H9 (cell line): ENCODE data around the gene CDKL1. TPM values are rescaled to one million over a fixed set of nuclear protein-coding genes. Genes with fewer than 3 reads are reported as not detected.

Source experiments
- DNase-seq: peaks from one replicate; pipeline ENCODE4 v3.0.0-alpha.2; 2017
- H2AFZ ChIP-seq: one replicate; pipeline ENCODE4 v1.6.1; 2013; ENCODE audit warnings: mild to moderate bottlenecking, low read length, control low read depth, moderate library complexity
- H2AK5ac ChIP-seq: 2 replicates; pipeline ENCODE4 v1.6.1; 2013; ENCODE audit warnings: low read length, control low read depth, mixed read lengths; ENCODE audit not compliant: insufficient read length
- H2BK120ac ChIP-seq: one replicate; pipeline ENCODE4 v1.6.1; 2013; ENCODE audit warnings: low read depth, mild to moderate bottlenecking, low read length, control low read depth, inconsistent platforms; ENCODE audit not compliant: poor library complexity, severe bottlenecking
- H2BK12ac ChIP-seq: 2 replicates; pipeline ENCODE4 v1.6.1; 2013; ENCODE audit warnings: low read length, control low read depth, mixed read lengths, low read depth; ENCODE audit not compliant: insufficient read length
- H2BK15ac ChIP-seq: 2 replicates; pipeline ENCODE4 v1.6.1; 2013; ENCODE audit warnings: low read depth, low read length, control low read depth
- H2BK20ac ChIP-seq: one replicate; pipeline ENCODE4 v1.6.1; 2013; ENCODE audit warnings: low read depth, mild to moderate bottlenecking, low read length, control low read depth, inconsistent platforms; ENCODE audit not compliant: poor library complexity, severe bottlenecking
- H2BK5ac ChIP-seq: 2 replicates; pipeline ENCODE4 v1.6.1; 2013; ENCODE audit warnings: low read length, control low read depth, mixed read lengths; ENCODE audit not compliant: insufficient read length
- H3K14ac ChIP-seq: 2 replicates; pipeline ENCODE4 v1.6.1; 2013; ENCODE audit warnings: low read length, control low read depth; ENCODE audit not compliant: insufficient read depth
- H3K18ac ChIP-seq: 2 replicates; pipeline ENCODE4 v1.6.1; 2013; ENCODE audit warnings: low read depth, mild to moderate bottlenecking, mixed read lengths, low read length, control low read depth; ENCODE audit not compliant: insufficient read length
- H3K23ac ChIP-seq: 2 replicates; pipeline ENCODE4 v1.6.1; 2013; ENCODE audit warnings: low read length, control low read depth, mixed read lengths, low read depth; ENCODE audit not compliant: insufficient read length
- H3K23me2 ChIP-seq: 2 replicates; pipeline ENCODE4 v1.6.1; 2013; ENCODE audit warnings: low read depth, mild to moderate bottlenecking, mixed read lengths, low read length, control low read depth; ENCODE audit not compliant: insufficient read length, poor library complexity, severe bottlenecking
- H3K27ac ChIP-seq: 2 replicates; pipeline ENCODE4 v1.5.1; 2013; ENCODE audit warnings: low read length, control low read depth, mixed read lengths, low read depth; ENCODE audit not compliant: insufficient read length
- H3K27me3 ChIP-seq: 2 replicates; pipeline ENCODE4 v1.6.1; 2013; ENCODE audit warnings: low read length, control low read depth, inconsistent platforms; ENCODE audit not compliant: insufficient read depth
- H3K4ac ChIP-seq: 2 replicates; pipeline ENCODE4 v1.6.1; 2013; ENCODE audit warnings: low read depth, mild to moderate bottlenecking, control low read depth, inconsistent platforms, low read length, moderate library complexity
- H3K4me1 ChIP-seq: 2 replicates; pipeline ENCODE4 v1.6.1; 2013; ENCODE audit warnings: low read length, control low read depth, inconsistent platforms; ENCODE audit not compliant: insufficient read depth
- H3K4me2 ChIP-seq: 2 replicates; pipeline ENCODE4 v1.6.1; 2013; ENCODE audit warnings: low read length, control low read depth, mixed read lengths; ENCODE audit not compliant: insufficient read length, insufficient read depth
- H3K56ac ChIP-seq: 2 replicates; pipeline ENCODE4 v1.6.1; 2013; ENCODE audit warnings: low read depth, mild to moderate bottlenecking, mixed read lengths, low read length, control low read depth; ENCODE audit not compliant: insufficient read length
- H3K79me1 ChIP-seq: 2 replicates; pipeline ENCODE4 v1.6.1; 2013; ENCODE audit warnings: low read depth, mild to moderate bottlenecking, moderate library complexity, low read length, control low read depth, inconsistent platforms; ENCODE audit not compliant: insufficient read depth, poor library complexity, severe bottlenecking
- H3K79me2 ChIP-seq: 2 replicates; pipeline ENCODE4 v1.6.1; 2013; ENCODE audit warnings: low read length, control low read depth, inconsistent platforms; ENCODE audit not compliant: insufficient read depth
- H3K9ac ChIP-seq: 2 replicates; pipeline ENCODE4 v1.6.1; 2013; ENCODE audit warnings: low read length, control low read depth, mixed read lengths; ENCODE audit not compliant: insufficient read length; ENCODE audit errors: extremely low read depth
- H3K9me3 ChIP-seq: one replicate; pipeline ENCODE4 v1.6.1; 2013; ENCODE audit warnings: low read depth, low read length, inconsistent platforms; ENCODE audit not compliant: control insufficient read depth
- H3T11ph ChIP-seq: one replicate; pipeline ENCODE4 v1.6.1; 2013; ENCODE audit warnings: mild to moderate bottlenecking, low read length, control low read depth, inconsistent platforms
- H4K20me1 ChIP-seq: one replicate; pipeline ENCODE4 v1.6.1; 2013; ENCODE audit not compliant: control insufficient read depth, insufficient read length, insufficient read depth
- H4K5ac ChIP-seq: 2 replicates; pipeline ENCODE4 v1.6.1; 2013; ENCODE audit warnings: low read depth, mild to moderate bottlenecking, mixed read lengths, low read length, control low read depth; ENCODE audit not compliant: insufficient read length
- H4K8ac ChIP-seq: replicated peaks from 2 replicates; pipeline ENCODE4 v1.6.1; 2013; ENCODE audit warnings: low read length, control low read depth, mixed read lengths, low read depth; ENCODE audit not compliant: insufficient read length
- H4K91ac ChIP-seq: 2 replicates; pipeline ENCODE4 v1.6.1; 2013; ENCODE audit warnings: low read depth, mild to moderate bottlenecking, moderate library complexity, mixed read lengths, low read length, control low read depth; ENCODE audit not compliant: insufficient read length
- H3K27ac Mint-ChIP-seq, 3 experiments: 2 replicates in 2 of 3; 3 replicates in 1 of 3; pipeline ENCODE4 v1.8.0; 2020 to 2021; ENCODE audit warnings: mixed read lengths in 3 of 3, mild to moderate bottlenecking in 1 of 3, moderate library complexity in 1 of 3
- H3K27me3 Mint-ChIP-seq: 2 replicates; pipeline ENCODE4 v1.8.0; 2021; ENCODE audit warnings: low read depth, mild to moderate bottlenecking, moderate library complexity, mixed read lengths
- H3K36me3 Mint-ChIP-seq, 3 experiments: 2 replicates in 2 of 3; 3 replicates in 1 of 3; pipeline ENCODE4 v1.8.0; 2020 to 2021; ENCODE audit warnings: low read depth in 3 of 3, mixed read lengths in 3 of 3; ENCODE audit not compliant: insufficient read depth in 1 of 3
- H3K4me1 Mint-ChIP-seq, 2 experiments: 2 replicates each; pipeline ENCODE4 v1.8.0; 2020; ENCODE audit warnings: mixed read lengths in 2 of 2
- H3K4me3 Mint-ChIP-seq, 2 experiments: 2 replicates in 1 of 2; 3 replicates in 1 of 2; pipeline ENCODE4 v1.8.0; 2020 to 2021; ENCODE audit warnings: mild to moderate bottlenecking in 2 of 2, mixed read lengths in 2 of 2, moderate library complexity in 1 of 2
- H3K9me3 Mint-ChIP-seq, 2 experiments: 2 replicates in 1 of 2; 3 replicates in 1 of 2; pipeline ENCODE4 v1.8.0; 2020; ENCODE audit warnings: mild to moderate bottlenecking in 2 of 2, mixed read lengths in 2 of 2, moderate library complexity in 1 of 2
- CTCF ChIP-seq: fragments of 200-600 bp; sonication (generic); conservative IDR thresholded peaks from 3 replicates; pipeline ENCODE4 v1.8.0; 2021; ENCODE audit warnings: antibody characterized with exemption, mild to moderate bottlenecking
- total RNA-seq: library from RNA; stranded (reverse); gene quantifications from 2 replicates; pipeline ENCODE4 v1.2.1, GENCODE V29; 2021

Gene CDKL1
- total RNA-seq, 1 experiment from 2014 or later, result 0.72 TPM

GRCh38 chr14:50348933-50349332, 47.7 kb downstream of the CDKL1 start:
- H3K14ac ChIP-seq, result no peak overlapping the region
- no peak overlapping the region for H3K18ac ChIP-seq
- Mint-ChIP-seq H3K36me3 (no peaks in the 10 kb centered on the region), H3K27ac (no peak overlapping the region), H3K4me1 (peaks cover 8 to 17% of the 10 kb centered on the region in 2 experiments), H3K27me3 (no peaks in the 10 kb centered on the region; the same call in 1 of the 2 replicates), H3K4me3 (no peak overlapping the region), H3K9me3 (no peaks in the 10 kb centered on the region)
- H3K56ac ChIP-seq, result no peak overlapping the region
- H3T11ph ChIP-seq, result no peak overlapping the region
- no peak overlapping the region for H3K27ac ChIP-seq
- H3K79me2 ChIP-seq, result no peaks in the 10 kb centered on the region; the same call in 1 of the 2 replicates
- no peak overlapping the region for H2BK12ac ChIP-seq
- no peak for TF ChIP-seq CTCF
- no peak overlapping the region for H4K8ac ChIP-seq
- no peak for DNase-seq
- no peaks in the 10 kb centered on the region for H3K27me3 ChIP-seq
- no peak overlapping the region for H3K4ac ChIP-seq
- H2BK20ac ChIP-seq, result no peak overlapping the region
- H4K91ac ChIP-seq, result no peak overlapping the region
- H2BK5ac ChIP-seq, result no peak overlapping the region
- H3K4me1 ChIP-seq, result no peaks in the 10 kb centered on the region; the same call in 1 of the 2 replicates
- no peak overlapping the region for H2BK15ac ChIP-seq
- no peak overlapping the region for H3K9ac ChIP-seq
- H4K20me1 ChIP-seq, result no peaks in the 10 kb centered on the region
- no peaks in the 10 kb centered on the region for H3K79me1 ChIP-seq
- H3K9me3 ChIP-seq, result no peaks in the 10 kb centered on the region
- no peak overlapping the region for H2BK120ac ChIP-seq
- no peak overlapping the region for H2AK5ac ChIP-seq
- H4K5ac ChIP-seq, result no peak overlapping the region
- no peak overlapping the region for H3K4me2 ChIP-seq
- no peaks in the 10 kb centered on the region for H3K23me2 ChIP-seq
- H3K23ac ChIP-seq, result no peak overlapping the region
- H2AFZ ChIP-seq, result no peak overlapping the region
